Right renal cortex interstitium (tissue), 3 donors: ENCODE measurements around the gene ST3GAL3. TPM values are rescaled to one million over a fixed set of nuclear protein-coding genes. Genes with fewer than 3 reads are reported as not detected.
"Not testable (repeated sequence)": the region's sequence is repeated elsewhere in the genome, so short reads cannot be mapped to it uniquely, and the experiment has no call there.

Source experiments
- DNase-seq, 3 donors: peaks; one replicate each; pipeline ENCODE4 v3.0.0-alpha.2; 2013; ENCODE audit warnings: low read depth in 3 of 3, low spot score in 2 of 3
- polyA plus RNA-seq, 3 donors: library from polyadenylated mRNA; unstranded; fragments of 120-200 nt; gene quantifications; one replicate each; pipeline ENCODE4 v1.2.1, GENCODE V29; 2013; ENCODE audit not compliant: insufficient read length in 3 of 3

Gene ST3GAL3
- polyA plus RNA-seq, 3 donors = 17.6 to 21.6 (median 19.5) TPM

- DNase-seq = no peak
Measured at GRCh38 chr1:43699281-43699680, 8.1 kb upstream of the ST3GAL3 start.

DNA sequence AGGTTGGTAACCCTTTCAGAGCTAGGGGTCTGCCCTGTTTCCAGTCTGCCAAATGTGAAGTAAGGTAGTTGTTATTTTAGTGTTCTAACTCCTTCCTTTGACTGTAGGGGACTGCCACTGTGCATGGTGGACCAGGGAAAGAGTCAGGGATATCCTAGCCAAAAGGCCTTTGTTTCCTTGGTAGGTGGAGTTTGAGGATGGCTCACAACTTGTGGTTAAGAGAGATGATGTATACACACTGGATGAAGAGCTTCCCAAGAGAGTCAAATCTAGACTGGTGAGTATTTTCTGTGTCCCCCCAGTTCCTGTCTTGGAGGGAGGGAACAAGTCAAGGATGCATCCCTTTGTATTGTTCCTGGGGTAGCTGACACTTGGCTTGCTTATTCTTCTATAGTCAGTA is 3.5 kb upstream of the ST3GAL3 start:
- no peak for DNase-seq

GRCh38 chr1:43704838-43705237 is 2.5 kb upstream of the ST3GAL3 start:
- no peak for DNase-seq

DNA sequence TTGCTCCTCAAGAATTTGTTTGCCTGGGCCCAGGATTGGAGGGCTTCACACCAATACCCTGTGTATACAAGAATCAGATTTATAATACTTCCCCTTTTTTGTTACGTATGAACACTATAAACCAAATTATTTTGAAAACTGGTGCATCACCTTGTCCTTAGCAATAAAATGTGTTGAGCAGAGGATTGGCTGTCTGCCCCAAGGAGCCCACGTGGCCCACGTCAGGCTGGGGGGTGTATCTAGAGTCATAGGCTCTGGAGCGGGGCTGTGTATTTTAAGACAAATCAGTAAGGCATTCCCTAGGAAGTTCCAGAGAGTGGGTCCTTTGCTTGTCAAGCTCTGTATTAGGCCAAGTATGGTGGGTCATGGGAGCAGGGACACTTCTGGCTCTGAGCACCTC is 2.0 kb upstream of the ST3GAL3 start:
- no peak for DNase-seq

GRCh38 chr1:43705982-43706597 is 1.2 kb upstream of the ST3GAL3 start:
- no peak for DNase-seq

GRCh38 chr1:43706598-43707189 is 642 bp upstream of the ST3GAL3 start:
- DNase-seq = peak in 2 of 3 donors; percentile 2 to 12

GRCh38 chr1:43708002-43708410 is 670 bp downstream of the ST3GAL3 start:
- peak in 1 of 3 donors; percentile 36 for DNase-seq

DNA sequence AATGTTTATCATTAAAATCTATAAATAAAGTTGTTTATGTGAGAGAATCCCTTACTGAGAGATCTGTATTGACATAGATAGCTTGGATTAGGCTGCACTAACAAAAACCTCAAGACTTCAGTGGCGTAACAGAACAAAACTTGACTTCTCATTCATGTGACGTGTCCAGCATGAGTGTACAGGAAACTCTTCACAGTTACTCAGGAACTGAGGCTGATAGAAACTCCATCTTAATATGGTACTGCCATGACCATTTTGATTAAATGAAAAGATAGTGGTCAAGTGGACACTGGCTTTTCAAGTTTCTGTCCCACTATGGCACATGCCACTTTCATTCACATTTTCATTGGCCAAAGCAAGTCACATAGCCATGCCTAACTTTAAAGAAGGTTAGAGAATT is 3.7 kb downstream of the ST3GAL3 start:
- DNase-seq = no peak

- no peak for DNase-seq
Measured at GRCh38 chr1:43711524-43712386, 4.4 kb downstream of the ST3GAL3 start.

DNA sequence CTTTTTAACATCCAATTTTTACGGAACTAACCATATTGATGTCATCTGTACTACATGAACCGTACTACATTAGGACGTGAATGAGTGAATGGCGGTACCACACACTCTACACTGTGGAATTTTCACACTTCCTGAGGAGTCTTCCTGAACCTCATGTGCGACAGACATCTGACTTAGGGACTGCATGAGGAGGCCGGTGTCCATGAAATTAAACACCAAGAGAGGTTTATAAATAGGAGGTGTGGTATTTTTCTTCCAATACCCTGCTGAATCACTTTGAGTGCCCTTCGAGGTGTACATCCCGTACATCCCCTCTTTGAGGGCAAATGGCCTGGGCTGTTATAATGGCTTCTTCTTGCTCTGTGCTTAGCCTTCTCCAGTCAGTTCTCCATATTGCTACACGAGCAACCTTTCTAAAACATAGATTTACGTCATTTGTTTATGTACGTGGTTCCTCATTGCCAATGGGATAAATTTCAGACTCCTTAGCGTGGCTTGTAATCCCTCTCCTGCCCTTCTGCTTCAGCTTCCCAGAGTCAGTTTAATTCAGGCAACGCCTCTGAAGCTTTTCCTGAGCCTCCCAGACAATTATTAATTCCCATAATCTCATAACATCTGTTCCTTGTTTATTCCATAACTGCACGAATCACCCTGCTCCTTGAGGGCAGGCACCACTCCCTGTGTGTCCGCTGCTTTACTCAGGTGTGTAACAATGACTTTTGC is 9.4 kb downstream of the ST3GAL3 start:
- no peak for DNase-seq

GRCh38 chr1:43719063-43719462 is 11.7 kb downstream of the ST3GAL3 start:
- DNase-seq = no peak

GRCh38 chr1:43719670-43720419 is 12.5 kb downstream of the ST3GAL3 start:
- not testable (repeated sequence) for DNase-seq

DNA sequence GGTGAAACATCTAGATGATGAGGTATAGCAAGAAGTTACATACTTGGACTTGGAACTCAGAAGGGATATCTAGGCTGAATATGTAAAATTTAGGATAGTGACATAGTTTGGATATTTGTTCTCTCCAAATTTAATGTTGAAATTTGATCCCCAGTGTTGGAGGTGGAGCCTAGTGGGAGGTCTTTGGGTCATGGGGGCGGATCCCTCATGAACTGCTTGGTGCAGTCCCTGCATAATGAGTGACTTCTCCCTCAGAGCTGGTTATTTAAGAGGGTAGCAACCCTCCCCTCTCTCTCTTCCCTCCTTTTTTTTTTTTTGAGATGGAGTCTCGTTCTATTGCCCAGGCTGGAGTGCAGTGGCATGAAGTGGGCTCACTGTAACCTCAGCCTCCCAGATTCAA is 15.5 kb downstream of the ST3GAL3 start:
- no peak for DNase-seq

GRCh38 chr1:43729816-43730463 is 22.6 kb downstream of the ST3GAL3 start:
- DNase-seq = no peak

GRCh38 chr1:43731867-43732531 is 24.7 kb downstream of the ST3GAL3 start:
- DNase-seq = no peak

DNA sequence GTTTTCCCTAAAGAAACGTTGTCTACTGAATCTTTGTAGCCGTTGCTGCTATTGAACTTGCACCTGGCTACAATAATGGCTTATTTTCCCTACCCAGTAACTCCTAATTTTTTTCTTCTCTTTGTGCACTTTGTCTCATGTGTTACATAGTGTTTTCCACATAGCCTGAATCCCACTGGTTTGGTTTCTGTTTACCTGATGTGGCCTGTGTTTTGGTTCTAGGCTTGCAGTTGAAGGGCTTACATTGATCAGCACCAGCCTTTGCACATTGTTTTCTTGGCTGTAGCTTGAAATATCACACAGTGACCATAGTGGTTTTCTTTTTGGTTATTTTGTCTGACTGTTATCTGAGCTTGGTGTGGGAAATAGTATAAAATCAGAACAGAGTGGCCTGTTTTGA is 29.5 kb downstream of the ST3GAL3 start:
- DNase-seq = no peak

- DNase-seq = no peak
Measured at GRCh38 chr1:43742026-43742425, 34.7 kb downstream of the ST3GAL3 start.

GRCh38 chr1:43743206-43743605 is 35.9 kb downstream of the ST3GAL3 start:
- no peak for DNase-seq

DNA sequence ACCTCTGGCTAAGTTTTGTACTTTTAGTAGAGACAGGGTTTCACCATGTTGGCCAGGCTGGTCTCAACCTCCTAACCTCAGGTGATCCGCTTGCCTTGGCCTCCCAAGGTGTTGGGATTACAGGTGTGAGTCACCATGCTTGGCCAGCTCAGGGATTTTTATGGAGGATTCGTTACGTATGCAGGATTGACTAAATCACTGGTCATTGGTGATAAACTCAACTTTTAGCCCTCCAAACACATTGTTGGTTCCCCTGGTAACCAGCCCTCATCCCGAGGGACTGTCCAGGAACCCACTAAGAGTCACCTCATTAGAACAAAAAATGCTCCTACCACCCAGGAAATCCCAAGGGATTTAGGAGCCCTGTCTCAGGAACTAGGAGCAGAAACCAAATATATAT is 40.4 kb downstream of the ST3GAL3 start:
- no peak for DNase-seq
